HTR-8/SVneo (cell line): ENCODE data around the gene TBC1D13.
"Not testable (repeated sequence)": the region's sequence is repeated elsewhere in the genome, so short reads cannot be mapped to it uniquely, and the experiment has no call there.

Experiments
- DNase-seq: peaks from one replicate; pipeline ENCODE4 v3.0.0; 2011; ENCODE audit warnings: low spot score, mixed read lengths; ENCODE audit not compliant: insufficient read length
- FAIRE-seq: peaks from 2 replicates; lab custom pipeline; 2011; peaks lifted over from hg19 to GRCh38; lab: Jason Lieb, UNC

TBC1D13 gene, protein sequence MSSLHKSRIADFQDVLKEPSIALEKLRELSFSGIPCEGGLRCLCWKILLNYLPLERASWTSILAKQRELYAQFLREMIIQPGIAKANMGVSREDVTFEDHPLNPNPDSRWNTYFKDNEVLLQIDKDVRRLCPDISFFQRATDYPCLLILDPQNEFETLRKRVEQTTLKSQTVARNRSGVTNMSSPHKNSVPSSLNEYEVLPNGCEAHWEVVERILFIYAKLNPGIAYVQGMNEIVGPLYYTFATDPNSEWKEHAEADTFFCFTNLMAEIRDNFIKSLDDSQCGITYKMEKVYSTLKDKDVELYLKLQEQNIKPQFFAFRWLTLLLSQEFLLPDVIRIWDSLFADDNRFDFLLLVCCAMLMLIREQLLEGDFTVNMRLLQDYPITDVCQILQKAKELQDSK

DNA sequence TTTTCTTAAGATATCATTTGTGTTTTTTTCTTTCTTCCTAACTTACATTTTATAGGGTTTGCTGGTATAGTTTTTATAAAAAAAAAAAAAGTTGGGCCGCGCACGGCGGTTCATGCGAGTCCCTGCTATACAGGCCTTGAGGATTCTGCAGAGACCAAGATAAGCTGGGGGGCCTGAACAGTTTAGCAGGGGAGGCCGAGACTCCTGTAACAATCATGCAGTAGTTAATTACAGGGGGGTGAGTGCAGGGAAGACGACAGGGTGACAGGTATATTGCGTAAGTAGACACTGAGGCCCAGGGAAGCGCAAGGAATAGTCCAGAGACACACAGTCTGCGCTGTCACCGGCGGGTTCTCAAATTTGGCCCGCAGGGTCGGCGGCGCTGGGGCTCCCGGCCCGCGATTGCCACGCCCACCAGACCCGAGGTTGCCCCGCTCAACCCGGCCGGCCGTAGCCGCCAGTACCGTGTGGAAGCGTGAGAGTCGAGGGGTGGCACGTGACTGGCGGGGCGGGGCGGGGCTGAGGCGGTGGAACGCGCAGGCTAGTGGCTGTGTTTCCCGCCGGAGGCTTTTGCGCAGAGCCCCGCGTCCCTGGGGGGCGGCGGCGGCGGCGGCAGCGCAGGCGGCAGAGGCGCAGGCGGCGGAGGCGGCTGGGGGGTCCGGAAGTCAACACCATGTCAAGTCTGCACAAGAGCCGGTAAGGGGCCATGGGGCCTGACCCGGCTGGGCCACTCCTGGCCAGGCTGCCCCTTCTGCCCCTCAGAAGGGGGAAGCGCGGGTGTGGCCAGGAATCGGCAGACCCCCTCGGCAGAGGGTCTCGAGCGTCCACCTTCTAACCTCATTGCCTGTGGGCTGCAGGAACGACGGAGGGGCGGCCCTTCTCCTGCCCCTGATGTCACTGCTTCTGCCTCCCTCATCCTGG lies at the start of gene TBC1D13:
TSS of gene TBC1D13 (plus strand) at position 573 of the 921 bp plus-strand sequence. CDS start at position 674, 101 bp downstream.
- DNase-seq (peak; percentile 83), FAIRE-seq (peak; percentile 16)

DNA sequence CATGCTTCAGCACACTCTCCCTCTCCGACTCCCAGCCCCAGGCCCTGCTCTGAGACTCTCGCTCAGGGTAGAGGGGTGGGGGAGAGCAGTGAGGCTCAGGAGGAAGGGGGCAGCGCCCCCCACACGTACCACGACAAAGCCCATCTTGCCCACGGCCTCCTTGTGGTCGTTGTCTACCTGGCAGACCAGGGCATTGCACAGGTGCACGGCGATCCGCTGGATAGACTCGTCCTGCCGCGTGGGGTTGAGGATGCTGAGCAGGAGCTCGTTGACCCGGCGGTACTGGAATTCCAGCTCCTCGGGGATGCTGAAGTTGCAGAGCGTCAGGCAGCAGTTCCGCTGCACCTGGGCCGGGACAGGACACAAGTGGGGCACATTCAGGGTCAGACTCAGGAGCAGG lies 44.7 kb upstream of the TBC1D13 start:
- DNase-seq, result no peak
- no peak for FAIRE-seq

DNA sequence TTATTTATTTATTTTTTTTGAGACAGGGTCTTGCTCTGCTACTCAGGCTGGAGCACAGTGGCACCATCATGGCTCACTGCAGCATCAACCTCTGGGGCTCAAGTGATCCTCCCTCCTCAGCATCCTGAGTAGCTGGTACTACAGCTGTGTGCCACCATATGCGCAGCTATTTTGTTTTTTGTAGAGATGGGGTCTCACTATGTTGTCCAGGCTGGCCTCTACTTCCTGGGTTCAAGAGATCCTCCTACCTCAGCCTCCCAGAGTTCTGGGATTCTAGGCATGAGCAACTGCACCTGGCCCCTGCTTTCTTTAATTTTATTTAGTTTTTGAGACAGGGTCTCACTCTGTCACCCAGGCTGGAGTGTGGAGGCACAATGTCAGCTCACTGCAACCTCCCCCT lies 43.6 kb upstream of the TBC1D13 start:
- no peak for DNase-seq
- no peak for FAIRE-seq

- FAIRE-seq, result no peak
These were observed 39.8 kb upstream of the TBC1D13 start for GRCh38 chr9:128747241-128747640.

GRCh38 chr9:128750926-128751595 lies 36.0 kb upstream of the TBC1D13 start:
- no peak for FAIRE-seq
- no peak for DNase-seq

More at GRCh38 chr9:128747241-128747640, 39.8 kb upstream of the TBC1D13 start:
- no peak for DNase-seq

DNA sequence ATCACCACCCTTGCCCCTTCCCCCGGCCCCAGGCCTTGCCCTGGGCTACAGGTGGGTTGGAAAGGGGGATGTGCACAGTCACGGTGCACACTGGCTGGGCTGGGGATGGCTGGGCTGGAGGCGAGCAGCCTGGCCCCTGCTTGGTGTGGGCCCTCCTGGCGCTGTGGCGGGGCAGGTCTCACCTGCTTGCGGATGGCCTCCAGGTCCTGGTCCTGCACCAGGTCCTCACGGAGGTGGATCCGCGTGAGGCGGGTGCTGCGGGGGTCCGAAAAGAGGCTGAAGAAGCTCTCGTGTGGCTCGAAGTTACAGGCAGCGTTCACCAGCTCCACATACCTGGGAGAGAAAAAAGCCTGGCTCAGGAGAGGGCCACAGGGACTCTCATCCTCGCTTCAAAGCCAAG lies 33.4 kb upstream of the TBC1D13 start:
- FAIRE-seq (no peak), DNase-seq (no peak)

- FAIRE-seq (no peak), DNase-seq (no peak)
These were observed 29.5 kb upstream of the TBC1D13 start for GRCh38 chr9:128757602-128758001.

- FAIRE-seq (no peak), DNase-seq (no peak)
These were observed 24.2 kb upstream of the TBC1D13 start for GRCh38 chr9:128762671-128763449.

DNA sequence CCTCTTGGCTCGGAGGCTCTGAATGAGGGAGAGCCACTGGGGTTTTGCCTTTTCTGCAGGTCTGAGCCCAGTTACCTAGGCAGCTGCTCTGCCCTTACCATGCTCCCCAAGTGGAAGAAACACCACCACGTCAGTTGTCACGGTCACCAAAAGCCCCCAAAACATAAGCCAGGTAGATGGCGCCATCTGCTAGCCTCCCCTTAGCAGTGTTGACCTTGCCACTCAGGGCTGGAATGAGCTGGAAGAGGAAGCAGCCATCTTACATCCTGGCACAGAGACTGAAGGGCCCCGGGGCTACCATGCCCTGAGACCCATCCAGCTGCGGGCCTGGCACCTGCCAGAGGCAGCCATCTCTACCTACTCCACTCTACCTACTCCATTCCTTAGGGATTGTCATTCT lies 22.7 kb upstream of the TBC1D13 start:
- DNase-seq, result no peak
- FAIRE-seq, result no peak

- FAIRE-seq, result no peak
- DNase-seq, result no peak
These were observed 21.6 kb upstream of the TBC1D13 start for GRCh38 chr9:128765499-128765898.

GRCh38 chr9:128768606-128769005 lies 18.4 kb upstream of the TBC1D13 start:
- FAIRE-seq, result no peak

DNA sequence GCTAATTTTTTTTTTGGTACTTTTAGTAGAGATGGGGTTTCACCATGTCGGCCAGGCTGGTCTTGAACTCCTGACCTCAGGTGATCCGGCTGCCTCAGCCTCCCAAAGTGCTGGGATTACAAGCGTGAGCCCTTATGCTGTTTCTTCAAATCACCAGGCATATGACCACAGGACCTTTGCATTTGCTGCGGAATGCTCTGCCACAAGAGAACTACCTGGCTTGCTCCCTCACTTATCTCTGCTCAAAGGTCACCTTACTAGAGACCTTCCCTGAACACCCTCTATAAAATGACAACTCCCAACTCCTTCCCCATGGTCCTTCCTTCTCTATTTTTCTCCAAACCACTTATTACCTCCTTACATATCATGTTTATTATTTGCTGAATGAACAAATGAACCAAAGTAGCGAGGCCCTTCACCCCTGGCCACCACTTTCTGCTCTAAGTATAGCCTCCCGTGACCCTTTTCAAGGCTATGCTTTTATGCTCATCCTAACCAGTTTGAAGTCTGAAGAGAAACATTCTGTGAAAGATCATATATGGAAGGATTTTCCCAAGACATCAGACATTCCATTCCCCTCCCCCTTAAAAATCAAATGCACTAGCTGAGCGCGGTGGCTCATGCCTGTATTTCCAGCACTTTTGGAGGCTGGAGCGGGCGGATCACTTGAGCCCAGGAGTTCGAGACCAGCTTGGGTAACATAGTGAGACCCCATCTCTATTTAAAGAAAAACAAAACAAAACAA lies 16.6 kb upstream of the TBC1D13 start:
- no peak for FAIRE-seq
- no peak for DNase-seq

More at GRCh38 chr9:128768606-128769005, 18.4 kb upstream of the TBC1D13 start:
- DNase-seq, result no peak

- peak; percentile 33 for DNase-seq
- no peak for FAIRE-seq
These were observed 15.8 kb upstream of the TBC1D13 start for GRCh38 chr9:128771094-128771721.

- DNase-seq (peak; percentile 86), FAIRE-seq (no peak)
These were observed 15.1 kb upstream of the TBC1D13 start, which contains the start of gene ZER1 for GRCh38 chr9:128771745-128772519. TSS of gene ZER1 (minus strand) at chr9:128771927. CDS start at chr9:128755565, 16,362 bp downstream.

DNA sequence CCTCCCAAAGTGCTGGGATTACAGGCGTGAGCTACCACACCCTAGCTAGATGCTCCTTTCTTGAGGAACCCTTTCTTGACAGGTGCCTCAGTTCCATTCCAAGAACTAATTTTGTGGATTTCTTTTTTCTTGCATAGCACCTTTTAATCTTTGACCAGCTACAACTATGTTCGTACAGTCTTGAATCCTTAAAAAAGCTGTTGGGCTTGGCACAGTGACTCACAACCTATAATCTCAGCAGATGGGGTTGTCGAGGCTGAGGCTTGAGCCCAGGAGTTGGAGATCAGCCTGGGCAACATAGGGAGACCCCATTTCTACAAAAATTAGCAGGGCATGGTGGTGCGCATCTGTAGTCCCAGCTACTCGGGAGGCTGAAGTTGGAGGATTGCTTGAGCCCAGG lies 14.0 kb upstream of the TBC1D13 start:
- DNase-seq (no peak), FAIRE-seq (no peak)

DNA sequence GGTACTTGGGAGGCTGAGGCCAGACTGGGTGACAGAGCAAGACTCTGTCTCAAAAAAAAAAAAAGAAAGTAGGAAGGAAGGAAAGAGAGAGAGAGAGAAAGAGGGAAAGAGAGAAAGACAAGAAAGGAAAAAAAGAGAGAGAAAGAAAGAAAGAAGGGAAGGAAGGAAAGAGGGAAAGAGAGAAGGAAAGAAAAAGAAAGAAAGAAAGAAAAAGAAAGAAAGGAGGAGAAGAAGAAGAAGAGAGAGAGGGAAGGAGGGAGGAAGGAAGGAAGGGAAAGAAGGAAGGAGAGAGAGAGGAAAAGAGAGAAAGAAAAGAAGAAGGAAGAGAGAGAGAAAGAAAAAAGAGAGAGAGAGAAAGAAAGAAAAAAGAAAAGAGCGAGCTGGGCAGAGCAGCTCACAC lies 12.2 kb upstream of the TBC1D13 start:
- DNase-seq, result no peak
- no peak for FAIRE-seq

GRCh38 chr9:128780093-128780492 lies 7.0 kb upstream of the TBC1D13 start:
- not testable (repeated sequence) for FAIRE-seq

More at GRCh38 chr9:128780093-128780492, 7.0 kb upstream of the TBC1D13 start:
- not testable (repeated sequence) for DNase-seq
